H1 (cell line): ENCODE results near the gene ARF4. TPM values are rescaled to one million over a fixed set of nuclear protein-coding genes. Genes with fewer than 3 reads are reported as not detected.

Source experiments
- GABPA ChIP-seq: IDR thresholded peaks from 2 replicates; pipeline ENCODE4 v1.6.1; 2011; ENCODE audit warnings: mild to moderate bottlenecking, low read length, moderate library complexity, borderline replicate concordance; ENCODE audit not compliant: insufficient read depth
- polyA plus RNA-seq, 7 experiments: library from polyadenylated mRNA; depleted of rRNA in 3 of 7; stranded (reverse) in 5 of 7; unstranded in 2 of 7; fragments of >200 nt in 5 of 7; fragments of 200-250 nt in 2 of 7; gene quantifications; 1 replicate in 5 of 7; 2 replicates in 1 of 7; 4 replicates in 1 of 7; pipeline versions ENCODE4 v1.2.1 to v1.2.3, GENCODE V29; 2011 to 2013; ENCODE audit warnings: missing spikeins in 2 of 7, mixed read lengths in 2 of 7
- total RNA-seq: library from RNA; stranded (reverse); fragmentation: NEBNext Ultra II Directional; extraction: Animal tissue kit (Norgen Biotek cat#: 25700); gene quantifications from 2 replicates; pipeline ENCODE4 v1.2.1, GENCODE V29; 2021

Gene ARF4
- total and polyA plus RNA-seq, 2 of the 8 experiments (the other 6 are each of a cell fraction or from before 2014, with no cell fraction given) = 138 to 165 TPM

DNA sequence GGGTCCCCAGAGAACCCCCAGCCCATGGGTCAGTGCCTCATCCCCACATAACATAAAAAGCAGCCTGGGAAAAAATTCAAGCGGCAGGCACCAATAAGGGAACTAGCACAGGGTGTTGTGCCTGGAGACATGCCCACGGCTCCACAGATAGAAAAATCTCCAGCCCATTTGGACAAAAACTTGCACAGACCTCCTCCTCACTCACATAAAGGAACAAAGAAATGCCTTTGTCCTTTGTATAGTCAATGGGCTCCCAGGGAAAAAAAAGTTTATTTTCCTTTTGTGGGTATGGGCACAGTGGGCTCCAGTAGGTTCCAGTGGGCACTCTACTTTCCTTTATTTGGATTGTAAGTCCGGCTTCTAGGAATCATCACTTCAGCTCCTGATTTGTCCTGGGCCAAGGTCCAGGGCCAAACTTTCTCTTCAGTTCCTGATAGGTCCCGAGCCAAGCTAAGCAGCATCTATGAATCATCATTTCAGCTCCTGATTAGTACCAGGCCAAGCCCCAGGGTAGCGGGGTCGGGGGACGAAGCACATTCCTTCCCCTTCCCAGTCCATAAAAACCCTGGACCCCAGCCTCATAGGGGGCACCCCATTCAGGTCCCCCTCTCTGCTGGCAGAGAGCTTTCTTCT is 51.4 kb downstream of the ARF4 start (continued):
- no peak for TF ChIP-seq GABPA
